Suprapubic skin (tissue), 4 donors: ENCODE data around the gene ZNF473.

Experiments used
- EP300 ChIP-seq: sonication (generic); formaldehyde crosslinking; IDR thresholded peaks from one replicate; pipeline ENCODE4 v1.6.1; 2017; ENCODE audit warnings: antibody characterized with exemption
- POLR2A ChIP-seq, 2 donors: fragments of 450-650 bp; IDR thresholded peaks; one replicate each; pipeline ENCODE4 v1.6.1; 2017; ENCODE audit warnings: antibody characterized with exemption in 2 of 2, mild to moderate bottlenecking in 2 of 2, moderate library complexity in 2 of 2
- POLR2AphosphoS5 ChIP-seq, 3 donors: sonication (generic); formaldehyde crosslinking; IDR thresholded peaks; one replicate each; pipeline ENCODE4 v1.6.1; 2017; ENCODE audit warnings: antibody characterized with exemption in 3 of 3
- TF ChIP-seq, protein P1 (sequence below), 2 donors: fragments of 200-600 bp in 1 of 2; fragments of 450-650 bp in 1 of 2; sonication (generic) in 1 of 2; IDR thresholded peaks; one replicate each; pipeline ENCODE4 v1.5.1; 2016 to 2019; ENCODE audit warnings: antibody characterized with exemption in 2 of 2, mild to moderate bottlenecking in 1 of 2, moderate library complexity in 1 of 2

GRCh38 chr19:49997709-49998108 lies 28.1 kb upstream of the ZNF473 start:
- TF ChIP-seq, protein P1, sequence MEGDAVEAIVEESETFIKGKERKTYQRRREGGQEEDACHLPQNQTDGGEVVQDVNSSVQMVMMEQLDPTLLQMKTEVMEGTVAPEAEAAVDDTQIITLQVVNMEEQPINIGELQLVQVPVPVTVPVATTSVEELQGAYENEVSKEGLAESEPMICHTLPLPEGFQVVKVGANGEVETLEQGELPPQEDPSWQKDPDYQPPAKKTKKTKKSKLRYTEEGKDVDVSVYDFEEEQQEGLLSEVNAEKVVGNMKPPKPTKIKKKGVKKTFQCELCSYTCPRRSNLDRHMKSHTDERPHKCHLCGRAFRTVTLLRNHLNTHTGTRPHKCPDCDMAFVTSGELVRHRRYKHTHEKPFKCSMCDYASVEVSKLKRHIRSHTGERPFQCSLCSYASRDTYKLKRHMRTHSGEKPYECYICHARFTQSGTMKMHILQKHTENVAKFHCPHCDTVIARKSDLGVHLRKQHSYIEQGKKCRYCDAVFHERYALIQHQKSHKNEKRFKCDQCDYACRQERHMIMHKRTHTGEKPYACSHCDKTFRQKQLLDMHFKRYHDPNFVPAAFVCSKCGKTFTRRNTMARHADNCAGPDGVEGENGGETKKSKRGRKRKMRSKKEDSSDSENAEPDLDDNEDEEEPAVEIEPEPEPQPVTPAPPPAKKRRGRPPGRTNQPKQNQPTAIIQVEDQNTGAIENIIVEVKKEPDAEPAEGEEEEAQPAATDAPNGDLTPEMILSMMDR (IDR thresholded peaks at IDR 0.05) = no peak
- TF ChIP-seq POLR2A (IDR thresholded peaks at IDR 0.05) (no peak), POLR2AphosphoS5 (IDR thresholded peaks at IDR 0.05) (no peak), EP300 (no peak)
